Stomach smooth muscle (tissue), 2 donors: ENCODE measurements around the gene TPX2.

ENCODE experiments used
- H3K27ac ChIP-seq: one replicate; pipeline ENCODE4 v1.7.0; 2013; ENCODE audit warnings: mild to moderate bottlenecking, low read length, inconsistent platforms
- H3K27me3 ChIP-seq, 2 donors: one replicate each; pipeline ENCODE4 v1.7.0; 2013; ENCODE audit warnings: low read length in 2 of 2; ENCODE audit not compliant: insufficient read depth in 2 of 2, control insufficient read depth in 1 of 2
- H3K36me3 ChIP-seq, 2 donors: one replicate each; pipeline ENCODE4 v1.7.0; 2013; ENCODE audit warnings: low read length in 2 of 2; ENCODE audit not compliant: control insufficient read depth in 2 of 2, insufficient read depth in 2 of 2
- H3K4me1 ChIP-seq: one replicate; pipeline ENCODE4 v1.7.0; 2013; ENCODE audit warnings: low read length; ENCODE audit not compliant: control insufficient read depth, insufficient read depth
- H3K4me3 ChIP-seq, 2 donors: one replicate each; pipeline ENCODE4 v1.7.0; 2013; ENCODE audit warnings: low read length in 2 of 2
- H3K9ac ChIP-seq, 2 donors: one replicate each; pipeline ENCODE4 v1.7.0; 2013; ENCODE audit warnings: low read length in 2 of 2, mild to moderate bottlenecking in 1 of 2
- H3K9me3 ChIP-seq, 2 donors: one replicate each; pipeline ENCODE4 v1.7.0; 2013; ENCODE audit warnings: low read length in 2 of 2; ENCODE audit not compliant: control insufficient read depth in 2 of 2
- donor health status: healthy.
- donor health status: Pancreatic carcinoma.

The TPX2 gene

GRCh38 chr20:31781945-31782344 is 42.9 kb downstream of the TPX2 start:
- Histone ChIP-seq H3K27ac (no peak overlapping the region), H3K27me3 (no peaks in the 10 kb centered on the region), H3K36me3 (no peaks in the 10 kb centered on the region), H3K4me1 (no peaks in the 10 kb centered on the region), H3K4me3 (no peak overlapping the region), H3K9me3 (no peaks in the 10 kb centered on the region), H3K9ac (no peak overlapping the region)

GRCh38 chr20:31784354-31785044 is 45.4 kb downstream of the TPX2 start:
- H3K27ac ChIP-seq: no peak overlapping the region
- H3K4me1 ChIP-seq: no peaks in the 10 kb centered on the region
- H3K9me3 ChIP-seq: no peaks in the 10 kb centered on the region
- H3K36me3 ChIP-seq: no peaks in the 10 kb centered on the region
- no peak overlapping the region for H3K4me3 ChIP-seq
- H3K27me3 ChIP-seq: no peaks in the 10 kb centered on the region
- no peak overlapping the region for H3K9ac ChIP-seq

GRCh38 chr20:31785089-31785488 is 46.0 kb downstream of the TPX2 start:
- no peaks in the 10 kb centered on the region for H3K9me3 ChIP-seq

GRCh38 chr20:31788578-31788977 is 49.5 kb downstream of the TPX2 start:
- no peaks in the 10 kb centered on the region for H3K36me3 ChIP-seq
- no peak overlapping the region for H3K27ac ChIP-seq
- H3K9me3 ChIP-seq: no peaks in the 10 kb centered on the region
- H3K9ac ChIP-seq: no peak overlapping the region
- no peak overlapping the region for H3K4me3 ChIP-seq
- no peaks in the 10 kb centered on the region for H3K4me1 ChIP-seq
- H3K27me3 ChIP-seq: no peaks in the 10 kb centered on the region

More at GRCh38 chr20:31785089-31785488, 46.0 kb downstream of the TPX2 start:
- Histone ChIP-seq H3K27me3 (no peaks in the 10 kb centered on the region), H3K4me3 (no peak overlapping the region), H3K4me1 (no peaks in the 10 kb centered on the region), H3K36me3 (no peaks in the 10 kb centered on the region), H3K9ac (no peak overlapping the region), H3K27ac (no peak overlapping the region)

- no peaks in the 10 kb centered on the region for H3K27me3 ChIP-seq
- no peaks in the 10 kb centered on the region for H3K9me3 ChIP-seq
- no peak overlapping the region for H3K27ac ChIP-seq
- no peaks in the 10 kb centered on the region for H3K36me3 ChIP-seq
- no peaks in the 10 kb centered on the region for H3K4me1 ChIP-seq
- no peak overlapping the region for H3K9ac ChIP-seq
- H3K4me3 ChIP-seq: no peak overlapping the region
Observed at GRCh38 chr20:31790401-31790800, 51.3 kb downstream of the TPX2 start.

GRCh38 chr20:31797364-31797763 is 58.3 kb downstream of the TPX2 start:
- no peak overlapping the region for H3K9ac ChIP-seq
- H3K27ac ChIP-seq: no peak overlapping the region
- no peaks in the 10 kb centered on the region for H3K36me3 ChIP-seq
- no peaks in the 10 kb centered on the region for H3K4me1 ChIP-seq
- H3K9me3 ChIP-seq: no peaks in the 10 kb centered on the region
- no peaks in the 10 kb centered on the region for H3K27me3 ChIP-seq
- H3K4me3 ChIP-seq: no peak overlapping the region

GRCh38 chr20:31801508-31801907 is 62.4 kb downstream of the TPX2 start:
- H3K9me3 ChIP-seq: no peaks in the 10 kb centered on the region
- no peak overlapping the region for H3K27ac ChIP-seq
- H3K9ac ChIP-seq: no peak overlapping the region
- H3K4me3 ChIP-seq: no peak overlapping the region
- peaks cover 4% of the 10 kb centered on the region for H3K4me1 ChIP-seq
- H3K27me3 ChIP-seq: no peaks in the 10 kb centered on the region
- no peaks in the 10 kb centered on the region for H3K36me3 ChIP-seq

- Histone ChIP-seq H3K36me3 (no peaks in the 10 kb centered on the region), H3K4me3 (no peak overlapping the region), H3K9me3 (no peaks in the 10 kb centered on the region), H3K27ac (no peak overlapping the region), H3K27me3 (no peaks in the 10 kb centered on the region), H3K4me1 (peaks cover 5% of the 10 kb centered on the region), H3K9ac (no peak overlapping the region)
Observed at GRCh38 chr20:31803552-31804291, 64.6 kb downstream of the TPX2 start.

GRCh38 chr20:31806564-31807355 is 67.7 kb downstream of the TPX2 start:
- no peak overlapping the region for H3K27ac ChIP-seq
- H3K9ac ChIP-seq: no peak overlapping the region
- no peak overlapping the region for H3K4me3 ChIP-seq
- peaks cover 5% of the 10 kb centered on the region for H3K4me1 ChIP-seq
- no peaks in the 10 kb centered on the region for H3K27me3 ChIP-seq
- H3K9me3 ChIP-seq: no peaks in the 10 kb centered on the region
- no peaks in the 10 kb centered on the region for H3K36me3 ChIP-seq

- Histone ChIP-seq H3K9ac (no peak overlapping the region), H3K9me3 (no peaks in the 10 kb centered on the region), H3K4me3 (no peak overlapping the region), H3K27ac (no peak overlapping the region), H3K27me3 (no peaks in the 10 kb centered on the region), H3K36me3 (no peaks in the 10 kb centered on the region), H3K4me1 (peaks cover 10% of the 10 kb centered on the region)
Observed at GRCh38 chr20:31808481-31808880, 69.4 kb downstream of the TPX2 start.
